Bone marrow (tissue), 2 donors: ENCODE results near the gene EEF2.
A peak's percentile ranks its signal among the peaks of the same experiment; 100 is the strongest.

Experiments
- DNase-seq, 2 donors: peaks; one replicate each; lab custom pipeline; 2025; lab: John Stamatoyannopoulos, UW

EEF2 gene

DNA sequence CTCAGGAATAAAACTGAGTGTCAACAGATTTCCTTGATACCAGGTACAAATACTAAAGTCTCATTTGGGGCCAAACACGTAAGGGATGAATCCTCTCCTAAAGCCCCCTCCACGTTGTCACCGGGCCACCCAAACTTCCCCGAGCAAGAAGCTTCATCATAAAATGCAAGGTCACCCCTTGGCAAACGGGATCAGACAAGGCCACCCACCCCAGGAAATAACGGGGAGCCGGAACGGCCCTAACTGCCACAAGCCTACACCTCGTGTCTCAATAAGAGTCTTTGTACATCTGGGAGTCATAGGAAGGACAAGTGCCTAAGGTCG is 717 bp downstream of the EEF2 start:
- DNase-seq: no peak

DNA sequence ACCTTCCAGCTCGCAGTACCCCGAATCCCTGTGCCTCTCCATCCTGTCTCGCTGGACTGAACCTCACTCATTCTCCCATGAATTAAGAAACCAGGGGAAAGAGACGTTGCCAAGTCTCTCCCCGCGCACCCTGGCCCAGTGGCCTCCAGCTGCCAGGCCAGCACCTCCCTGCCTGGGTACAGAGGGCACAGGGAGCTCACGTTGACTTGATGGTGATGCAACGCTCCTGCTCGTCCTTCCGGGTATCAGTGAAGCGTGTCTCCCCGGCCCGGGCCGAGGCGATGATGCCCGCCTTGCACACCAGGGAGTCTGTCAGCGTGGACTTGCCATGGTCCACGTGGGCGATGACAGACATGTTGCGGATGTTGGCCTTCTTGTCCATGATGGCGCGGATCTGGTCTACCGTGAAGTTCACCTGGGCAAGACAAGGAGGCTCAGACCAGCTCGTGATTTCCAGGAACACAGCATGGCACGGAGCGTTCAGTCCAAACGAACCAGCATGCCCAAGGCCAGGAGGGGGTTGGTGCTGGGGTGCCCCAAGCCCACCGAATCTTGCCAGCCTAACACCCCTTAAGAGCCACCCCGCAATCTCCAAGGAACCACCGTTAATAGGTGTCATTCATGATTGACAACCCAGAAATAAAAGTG is 1.2 kb downstream of the EEF2 start:
- no peak for DNase-seq

DNA sequence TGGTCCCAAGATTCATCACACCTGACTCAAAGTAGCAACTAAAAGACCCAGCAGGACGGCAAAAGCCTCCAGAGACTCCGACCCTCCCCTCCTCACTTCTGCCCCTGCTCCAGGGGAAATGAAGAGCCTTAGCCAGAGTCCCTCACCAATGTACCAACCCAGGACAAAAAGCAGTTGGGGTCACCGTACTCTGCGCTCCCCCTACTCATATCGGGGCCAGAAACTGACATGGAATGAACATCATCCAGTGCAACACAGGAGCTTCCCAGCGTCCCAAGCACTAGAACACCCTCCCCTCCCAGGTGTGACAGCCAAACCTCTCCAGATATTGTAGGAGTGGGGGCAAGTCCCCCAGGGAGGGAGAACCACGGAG is 1.7 kb downstream of the EEF2 start:
- no peak for DNase-seq

DNA sequence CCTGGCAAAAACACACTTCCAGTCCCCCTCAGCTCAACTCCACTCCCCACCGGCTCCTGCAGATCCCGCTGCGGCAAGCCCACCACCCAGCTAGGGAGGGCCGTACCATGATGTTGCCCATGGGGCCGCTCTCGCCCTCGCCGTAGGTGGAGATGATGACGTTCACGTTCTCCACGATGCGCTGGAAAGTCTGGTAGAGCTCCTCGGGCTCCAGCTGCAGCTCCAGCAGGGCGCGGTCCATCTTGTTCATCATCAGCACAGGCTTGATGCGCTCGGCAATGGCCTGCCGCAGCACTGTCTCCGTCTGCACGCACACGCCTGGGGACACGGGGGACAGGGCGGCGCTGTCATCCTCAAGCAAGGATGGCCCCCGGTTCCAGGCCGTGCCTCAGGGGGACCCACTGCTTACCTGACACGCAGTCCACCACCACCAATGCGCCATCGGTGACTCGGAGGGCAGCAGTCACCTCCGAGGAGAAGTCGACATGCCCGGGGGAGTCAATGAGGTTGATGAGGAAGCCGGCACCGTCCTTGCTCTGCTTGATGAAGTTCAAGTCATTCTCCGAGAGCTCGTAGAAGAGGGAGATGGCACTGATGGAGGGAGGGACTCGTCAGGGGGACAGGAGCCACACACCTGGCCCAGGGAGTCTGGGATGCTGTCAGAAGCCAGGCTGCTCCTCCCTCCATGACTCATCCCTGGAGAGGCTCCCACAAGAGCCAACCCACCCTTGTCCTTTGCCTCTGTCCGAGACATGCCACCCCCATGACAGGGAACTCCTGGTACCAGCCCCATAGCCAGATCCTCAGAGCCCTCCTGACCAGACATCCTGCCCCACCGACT is 2.3 kb downstream of the EEF2 start:
- no peak for DNase-seq

DNA sequence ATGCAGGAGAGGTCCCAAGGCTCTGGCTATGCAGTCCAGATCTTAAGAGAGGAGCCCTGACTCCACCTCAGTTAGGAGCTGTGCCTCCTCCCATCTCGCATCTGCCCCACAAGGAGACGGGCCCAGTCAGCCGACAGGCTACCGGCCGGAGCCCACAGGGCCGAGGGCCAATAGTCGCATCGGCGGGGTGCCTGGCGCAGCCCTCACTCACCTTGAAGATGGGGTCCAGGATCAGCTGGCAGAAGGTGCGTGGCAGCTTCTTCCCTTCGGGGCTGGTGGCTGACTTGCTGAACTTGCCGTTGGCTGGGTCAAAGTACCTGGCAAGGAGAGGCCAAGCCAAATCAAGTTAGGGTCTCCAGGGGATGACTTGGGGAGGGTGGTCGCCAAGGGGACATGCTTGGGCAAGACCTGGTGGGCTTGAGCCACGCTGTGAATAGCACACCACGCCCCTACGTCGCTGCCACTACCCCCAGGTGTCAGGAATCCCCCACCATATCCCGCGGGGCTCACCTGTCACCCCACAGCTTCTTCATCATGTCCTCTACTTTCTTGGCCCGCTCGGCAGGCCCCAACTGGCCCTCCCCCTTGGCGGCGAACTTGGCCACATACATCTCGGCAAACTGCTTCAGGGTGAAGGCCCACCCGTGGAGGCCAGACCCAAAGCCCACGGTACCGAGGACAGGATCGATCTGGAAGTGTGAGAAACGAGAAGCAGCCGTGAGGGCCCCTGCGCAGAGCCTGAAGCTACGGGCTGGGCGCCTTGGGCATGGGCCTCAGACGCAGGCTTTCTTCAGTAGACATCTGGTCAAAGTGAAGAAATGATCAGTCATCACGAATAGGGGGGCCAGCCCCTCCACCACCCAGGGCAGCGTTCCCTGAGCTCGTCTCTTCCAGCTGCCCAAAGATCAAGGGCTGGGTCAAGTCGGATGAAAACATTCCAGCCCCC is 3.3 kb downstream of the EEF2 start:
- DNase-seq: no peak

DNA sequence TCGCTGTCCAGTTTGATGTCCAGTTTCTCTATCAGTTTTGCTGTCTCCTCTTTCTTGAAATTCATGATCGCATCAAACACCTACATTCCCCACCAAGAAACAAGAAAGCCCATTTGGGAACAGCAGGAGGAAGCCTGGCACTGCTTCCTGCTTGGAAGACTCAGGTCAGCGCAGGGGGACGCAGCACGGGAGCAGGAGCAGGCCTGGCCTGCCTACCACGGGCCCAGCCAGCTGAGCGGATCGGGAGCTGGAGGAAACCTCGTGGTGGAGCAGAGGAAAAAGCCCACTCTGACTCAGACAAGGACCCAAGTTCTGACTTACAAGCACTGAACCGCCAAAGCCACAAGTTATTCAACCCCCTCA is 3.9 kb downstream of the EEF2 start:
- DNase-seq: no peak

DNA sequence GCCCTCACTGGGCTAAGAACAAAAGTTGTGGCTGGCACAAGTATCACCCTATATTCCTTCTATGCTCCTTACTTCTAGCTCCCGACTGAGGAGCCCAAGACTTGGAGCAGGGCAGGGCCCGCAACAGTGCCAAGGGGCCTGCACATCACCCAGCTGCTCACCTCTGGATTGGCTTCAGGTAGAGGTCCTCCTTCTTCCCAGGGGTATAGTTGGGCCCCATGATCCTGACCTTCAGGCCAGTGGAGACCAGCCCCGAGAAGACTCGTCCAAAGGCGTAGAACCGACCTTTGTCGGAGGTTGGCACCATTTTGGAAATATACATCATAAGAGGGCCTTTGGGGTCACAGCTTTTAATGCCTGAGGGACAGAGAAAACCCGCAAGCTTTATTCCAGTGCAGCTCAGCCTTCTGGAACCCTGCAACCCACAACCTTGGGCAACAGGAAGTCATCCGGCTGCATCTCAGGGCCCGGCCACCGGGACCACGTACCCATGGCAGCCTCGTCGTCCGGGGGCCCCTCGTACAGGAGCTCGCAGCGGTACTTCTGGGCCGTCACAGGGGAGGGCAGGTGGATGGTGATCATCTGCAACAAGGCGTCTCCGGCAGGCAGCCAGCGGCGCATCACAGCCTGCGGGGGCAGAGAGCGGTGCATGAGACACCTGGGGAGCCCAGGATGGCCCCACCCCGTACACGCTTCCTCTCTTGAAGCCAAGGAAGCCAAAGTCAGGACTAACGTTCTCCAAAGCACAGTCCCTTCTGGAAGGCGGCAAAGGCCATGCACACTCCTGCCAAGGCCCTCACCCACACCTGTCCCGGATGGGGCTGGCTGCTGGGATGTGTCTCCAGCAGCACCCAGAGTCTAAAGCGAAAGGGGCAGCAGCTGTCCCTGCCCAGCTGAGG is 4.7 kb downstream of the EEF2 start:
- DNase-seq: no peak

DNA sequence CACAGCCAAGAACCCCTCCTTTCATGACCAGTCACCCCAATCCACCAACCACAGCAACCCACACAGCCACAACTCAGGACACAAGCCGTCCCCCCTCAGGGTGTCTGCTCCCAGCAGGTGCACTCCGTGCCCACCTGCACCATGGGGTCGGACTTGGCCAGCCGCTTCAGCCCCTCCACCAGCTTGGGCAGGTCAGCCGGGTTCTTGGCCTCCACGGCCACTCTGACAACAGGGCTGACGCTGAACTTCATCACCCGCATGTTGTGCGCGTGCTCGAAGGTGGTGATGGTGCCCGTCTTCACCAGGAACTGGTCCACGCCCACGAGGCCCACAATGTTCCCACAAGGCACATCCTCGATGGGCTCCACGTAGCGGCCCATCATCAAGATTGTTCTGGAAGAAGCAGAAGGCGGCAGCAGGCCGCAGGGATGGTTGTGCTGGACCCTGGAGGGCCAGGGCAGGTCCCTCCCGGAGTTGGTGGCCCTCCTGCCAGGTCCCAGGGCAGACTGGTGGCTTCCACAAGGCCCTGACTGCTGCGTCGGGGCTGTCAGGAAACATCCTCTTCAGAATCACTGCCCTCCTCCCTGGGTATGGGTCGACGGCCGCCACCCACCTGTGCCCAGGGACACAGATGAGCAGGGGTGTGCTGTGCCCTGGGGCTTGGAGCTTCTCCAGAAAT is 5.5 kb downstream of the EEF2 start:
- DNase-seq: no peak

DNA sequence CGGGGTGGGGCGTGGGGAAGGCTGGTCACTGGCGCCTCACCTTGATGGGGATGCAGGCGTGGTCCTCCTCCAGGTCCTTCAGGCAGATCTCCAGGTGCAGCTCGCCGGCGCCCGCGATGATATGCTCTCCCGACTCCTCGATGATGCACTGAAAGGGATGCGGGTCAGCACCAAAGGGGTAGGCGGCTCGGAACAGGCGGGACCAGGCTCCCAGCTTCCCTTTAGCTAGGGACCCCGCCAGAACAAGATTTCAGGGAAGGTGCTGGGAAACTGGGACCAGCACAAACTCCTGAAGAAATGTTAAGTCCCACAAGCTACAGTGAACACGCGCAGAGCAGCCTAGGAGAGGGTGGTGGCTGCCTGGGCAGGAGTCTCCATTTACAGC is 6.0 kb downstream of the EEF2 start:
- no peak for DNase-seq

DNA sequence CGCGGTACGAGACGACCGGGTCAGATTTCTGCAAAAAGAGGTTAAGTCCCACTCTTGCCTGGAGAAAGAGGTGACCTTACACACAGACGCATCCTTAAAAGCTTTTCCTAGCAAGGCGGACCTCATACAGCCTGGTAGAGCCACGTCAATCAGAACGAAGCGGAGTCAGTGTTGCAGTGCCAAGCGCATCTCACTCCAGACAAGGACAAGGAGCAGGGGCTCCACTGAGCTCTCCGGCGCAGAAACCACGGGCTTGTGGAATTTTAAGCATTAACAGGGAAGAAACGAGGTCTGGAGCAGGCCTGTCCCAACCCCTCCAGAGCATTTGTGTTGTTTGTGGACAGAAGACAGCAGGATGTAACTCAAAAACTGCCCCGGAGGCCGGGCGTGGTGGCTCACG is 7.1 kb downstream of the EEF2 start:
- no peak for DNase-seq

DNA sequence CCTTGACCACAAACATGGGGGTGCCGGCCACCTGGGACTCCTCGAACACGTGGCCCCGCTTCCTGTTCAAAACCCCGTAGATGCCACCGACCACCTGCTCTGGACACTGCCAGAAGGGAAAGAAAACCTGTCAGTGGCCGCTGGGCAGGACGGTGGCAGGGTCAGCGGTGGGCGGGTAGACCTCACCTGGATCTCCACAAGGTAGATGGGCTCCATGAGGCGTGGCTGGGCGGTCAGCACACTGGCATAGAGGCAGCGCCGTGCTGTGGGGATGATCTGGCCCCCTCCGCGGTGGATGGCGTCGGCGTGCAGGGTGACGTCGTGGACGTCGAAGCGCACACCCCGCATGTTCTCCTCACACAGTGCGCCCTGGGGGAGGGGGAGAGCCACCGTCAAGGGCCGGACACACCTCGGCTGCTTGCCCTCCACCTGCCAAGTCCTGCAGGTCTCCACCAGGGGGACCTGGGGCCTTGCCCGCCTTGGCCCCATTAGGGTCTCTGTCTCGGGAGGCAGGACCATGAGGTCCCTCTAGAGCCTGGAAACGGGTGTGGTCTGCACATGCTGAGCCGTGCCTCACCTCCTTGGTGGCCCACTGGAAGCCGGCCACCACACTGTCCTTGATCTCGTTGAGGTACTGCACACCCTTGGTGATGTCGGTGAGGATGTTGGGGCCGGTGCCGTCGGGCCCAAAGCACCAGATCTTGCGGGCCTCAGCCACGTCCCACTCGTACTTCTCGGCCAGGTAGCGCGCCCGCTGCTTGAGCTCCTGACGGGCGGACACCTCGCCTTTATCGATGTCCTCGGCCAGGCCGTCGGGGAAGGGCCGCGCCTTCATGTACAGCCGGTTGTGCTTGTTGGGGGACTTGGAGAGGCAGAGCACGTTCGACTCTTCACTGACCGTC is 7.8 kb downstream of the EEF2 start:
- DNase-seq: no peak

DNA sequence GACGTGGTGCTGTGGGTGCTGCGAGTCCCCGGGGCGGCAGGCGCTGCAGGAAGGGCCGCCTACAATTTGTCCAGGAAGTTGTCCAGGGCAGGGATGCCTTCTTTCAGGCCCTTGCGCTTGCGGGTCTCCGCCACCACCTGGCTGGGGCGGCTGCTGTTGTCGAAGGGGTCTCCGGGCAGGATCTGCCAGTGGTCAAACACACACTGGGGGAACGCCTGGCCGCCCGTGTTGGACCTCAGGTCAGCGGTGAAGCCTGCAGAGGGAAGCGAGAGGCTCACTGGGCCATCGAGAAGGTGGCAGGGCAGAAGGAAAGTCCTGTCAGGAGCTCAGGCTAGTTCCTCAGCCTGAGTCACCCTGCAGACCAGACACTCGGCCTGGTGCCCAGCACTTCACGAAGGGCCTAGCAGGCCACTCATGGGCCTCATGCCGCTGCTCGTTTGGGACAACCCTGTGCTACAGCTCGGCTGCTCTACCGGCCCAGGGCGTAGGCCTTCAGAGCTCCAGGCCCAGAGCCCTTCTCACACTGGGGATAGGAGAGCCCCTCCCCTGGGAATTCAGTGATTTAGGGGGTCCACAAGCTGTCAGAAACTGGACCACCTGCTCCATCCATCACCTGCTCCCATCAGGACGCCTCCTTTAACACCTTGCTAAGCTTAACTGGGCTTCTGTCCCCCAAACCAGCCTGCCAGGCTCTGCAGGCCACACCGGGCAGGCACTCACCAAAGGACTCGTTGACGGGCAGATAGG is 8.6 kb downstream of the EEF2 start:
- DNase-seq: no peak

DNA sequence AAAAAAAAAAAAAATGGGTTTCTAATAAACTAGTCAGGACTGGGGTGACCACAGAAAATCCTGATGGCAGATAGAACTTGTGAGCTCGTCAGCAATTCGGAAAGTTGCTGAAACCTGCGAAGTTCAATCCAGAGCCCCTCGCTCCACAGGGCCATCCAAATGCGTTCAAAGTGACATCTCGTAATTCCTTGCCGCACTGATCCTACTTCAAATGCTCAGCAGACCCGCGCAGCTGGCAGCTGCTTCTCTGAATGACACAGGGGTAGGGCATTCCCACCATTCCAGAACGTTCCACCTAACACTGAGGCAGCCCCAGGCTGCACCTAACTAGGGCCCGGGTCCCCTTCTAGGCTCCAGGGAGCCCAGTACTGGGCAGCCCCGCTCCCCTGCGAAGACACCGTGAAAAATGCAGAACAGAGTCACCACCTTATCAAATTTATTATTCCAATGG is 9.6 kb downstream of the EEF2 start:
- no peak for DNase-seq

DNA sequence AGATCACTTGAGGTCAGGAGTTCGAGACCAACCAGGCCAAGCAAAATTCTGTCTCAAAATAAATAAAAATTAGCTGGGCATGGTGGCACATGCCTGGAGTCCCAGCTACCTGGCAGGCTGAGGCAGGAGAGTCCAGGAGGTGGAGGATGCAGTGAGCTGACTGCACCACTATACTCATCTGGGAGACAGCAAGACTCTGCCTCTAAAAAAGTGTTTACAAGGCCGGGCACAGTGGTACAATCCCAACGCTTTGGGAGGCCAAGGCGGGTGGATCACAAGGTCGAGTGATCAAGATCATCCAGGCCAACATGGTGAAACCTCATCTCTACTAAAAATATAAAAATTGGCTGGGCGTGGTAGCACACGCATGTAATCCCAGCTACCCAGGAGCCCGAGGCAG is 10.1 kb downstream of the EEF2 start:
- no peak for DNase-seq

DNA sequence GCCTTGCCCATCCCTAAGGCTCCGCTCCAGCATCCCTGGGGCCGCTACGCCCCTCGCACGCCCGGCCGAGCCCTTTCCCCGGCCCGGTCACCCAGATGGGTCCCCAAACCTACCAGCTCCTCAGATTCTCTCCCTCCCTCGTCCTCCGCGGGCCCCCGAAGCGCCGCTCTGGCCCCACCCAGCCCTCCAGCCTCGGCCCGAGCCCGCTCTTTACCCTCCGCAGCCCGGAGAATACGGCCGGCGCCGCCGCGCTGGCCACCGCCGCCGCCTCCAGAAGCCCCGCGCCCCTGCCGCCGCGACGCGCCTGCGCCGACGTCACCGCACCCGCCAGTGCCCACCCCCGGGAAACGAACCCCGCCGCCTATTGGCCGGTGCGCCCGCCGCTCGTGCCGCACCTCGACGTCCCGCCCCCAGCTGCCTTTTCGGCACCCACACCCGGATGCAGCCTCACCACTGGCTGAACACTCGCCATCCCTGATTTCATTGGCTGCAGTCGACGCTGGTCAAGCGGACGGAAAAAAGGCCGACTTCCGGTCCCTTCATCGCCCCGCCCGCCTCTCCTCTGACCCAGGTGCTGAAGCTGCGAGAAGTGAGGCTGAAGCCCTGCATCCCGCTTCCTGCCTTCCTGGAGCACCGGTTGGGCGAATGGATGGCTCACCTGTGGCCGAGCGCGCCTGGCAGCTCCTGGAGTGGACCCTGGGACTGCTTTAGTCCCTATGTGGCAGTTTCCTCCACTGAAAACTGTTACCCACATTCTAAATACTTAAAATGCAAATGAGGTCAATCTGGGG is 14.3 kb downstream of the EEF2 start, which contains the start of gene DAPK3:
Gene DAPK3, minus strand, starts transcription at position 292 of the 791 bp plus-strand sequence. CDS start 1,364 bp downstream, outside the sequence.
- DNase-seq: peak; percentile 78 to 85

DNA sequence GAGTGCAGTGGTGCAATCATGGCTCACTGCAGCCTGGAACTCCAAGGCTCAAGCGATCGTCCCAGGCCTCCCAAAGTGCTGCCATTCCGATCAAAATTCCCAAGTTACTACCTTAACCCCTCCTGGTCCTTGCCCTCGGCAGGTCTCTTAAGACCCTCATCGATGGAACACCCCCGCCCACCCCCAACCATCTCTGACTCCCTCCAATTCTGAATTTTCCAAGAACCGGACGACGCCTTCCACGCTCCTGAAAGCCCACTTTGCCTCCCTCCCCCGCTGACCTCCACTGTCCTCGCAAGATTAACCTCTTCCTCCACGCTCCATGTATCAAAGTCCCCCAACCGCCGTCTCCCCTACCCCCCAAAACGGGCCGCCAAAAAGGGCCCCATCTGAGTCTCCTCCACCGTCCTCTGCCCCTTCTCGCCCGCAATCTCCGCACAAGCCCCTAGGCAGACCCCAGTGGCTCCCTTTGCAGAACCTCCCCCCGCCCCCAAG is 14.9 kb downstream of the EEF2 start:
- no peak for DNase-seq

DNA sequence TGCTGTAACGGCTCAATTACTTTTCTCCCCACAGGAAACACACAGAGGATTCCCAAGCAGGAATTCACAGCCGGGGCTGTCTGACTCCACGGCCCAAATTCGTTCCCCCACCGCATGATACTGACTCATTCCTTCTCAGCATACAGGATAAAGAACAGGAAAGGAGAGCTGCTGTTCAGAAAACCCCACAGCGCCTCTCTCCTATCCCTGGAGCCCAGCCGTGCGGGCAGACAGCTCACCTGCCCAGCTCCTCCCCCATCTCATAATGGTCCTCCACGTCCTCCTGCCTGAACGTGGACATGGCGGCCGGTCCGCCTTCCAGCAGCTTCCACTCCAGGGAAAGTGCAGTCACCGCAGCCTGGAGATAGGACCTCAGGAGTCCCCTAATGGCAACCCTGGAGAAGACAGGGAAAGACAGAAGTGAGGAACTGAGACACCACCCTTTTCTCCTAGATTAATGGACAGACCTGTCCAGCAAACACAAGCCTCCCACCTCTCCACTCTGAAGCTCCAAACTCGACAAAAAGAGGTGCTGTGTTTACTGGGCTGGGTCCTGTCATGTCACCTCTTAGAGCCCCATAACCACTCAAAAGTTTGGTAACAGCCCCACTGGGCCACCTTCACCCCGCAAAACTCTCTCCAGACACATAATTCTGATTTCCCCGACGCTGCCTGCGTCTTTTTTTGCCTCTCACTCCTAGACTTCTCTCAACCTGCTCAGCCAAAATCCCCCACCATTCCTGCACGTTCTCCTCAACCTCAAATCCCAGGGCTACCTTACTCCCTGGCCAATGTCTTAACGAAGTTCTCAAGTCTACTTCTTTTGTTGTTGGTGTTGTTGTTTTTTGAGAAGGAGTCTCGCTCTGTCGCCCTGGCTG is 15.6 kb downstream of the EEF2 start:
- no peak for DNase-seq
